SKM-1 (cell line): ENCODE measurements around the gene SMIM23.

ENCODE experiments used
- DNase-seq: peaks from one replicate; lab custom pipeline; 2025; ENCODE audit not compliant: unreplicated experiment; lab: John Stamatoyannopoulos, UW

Gene SMIM23

DNA sequence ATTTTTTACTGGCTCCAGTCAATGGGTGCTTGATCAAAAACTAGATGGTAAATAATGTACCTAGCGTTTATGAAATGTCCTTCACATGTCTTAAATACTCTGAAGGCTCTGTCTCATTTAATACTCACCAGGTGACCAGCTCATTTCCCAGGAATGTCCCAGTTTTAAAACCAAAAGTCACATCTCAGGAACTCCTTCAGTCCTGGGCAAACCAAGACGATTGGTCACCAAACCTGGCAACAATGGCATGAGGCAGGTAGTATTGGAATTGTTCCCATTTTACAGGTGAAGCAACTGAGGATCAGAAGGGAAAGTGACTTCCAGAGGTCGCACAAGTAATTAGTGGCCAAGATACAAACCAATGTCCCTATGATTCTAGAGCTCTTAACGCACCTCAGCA lies 27.7 kb downstream of the SMIM23 start:
- no peak for DNase-seq

DNA sequence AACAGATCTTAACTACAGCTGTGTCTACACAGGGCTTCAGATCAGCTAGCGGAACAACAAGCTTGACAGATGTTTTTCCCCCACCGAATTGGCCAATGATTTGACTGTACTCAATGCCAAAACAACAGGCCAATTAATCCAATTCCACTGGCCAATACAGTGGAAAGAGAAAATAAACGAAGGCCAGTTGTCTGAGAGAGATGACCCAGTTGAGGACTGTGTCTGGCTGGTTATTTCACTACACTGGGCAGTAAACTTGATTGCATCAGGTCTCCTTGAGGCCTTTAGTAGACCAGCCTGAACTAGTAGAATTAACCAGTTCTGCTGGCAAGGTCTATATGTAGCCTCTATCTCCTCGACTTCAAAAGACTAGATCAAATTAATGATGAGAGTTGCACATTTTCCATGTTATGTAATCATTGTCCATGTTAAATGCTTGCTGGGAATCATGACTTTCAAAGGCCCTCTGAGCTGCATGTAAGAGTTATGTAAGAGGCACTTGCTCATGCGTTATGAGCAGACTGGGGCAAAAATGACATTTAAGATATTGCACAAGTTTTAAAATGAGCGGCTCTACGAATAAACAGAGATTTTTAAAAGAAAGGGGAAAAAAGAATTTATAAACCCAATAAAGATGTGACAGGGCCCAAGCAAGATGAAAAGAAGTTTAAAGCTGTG lies 28.3 kb downstream of the SMIM23 start:
- no peak for DNase-seq

DNA sequence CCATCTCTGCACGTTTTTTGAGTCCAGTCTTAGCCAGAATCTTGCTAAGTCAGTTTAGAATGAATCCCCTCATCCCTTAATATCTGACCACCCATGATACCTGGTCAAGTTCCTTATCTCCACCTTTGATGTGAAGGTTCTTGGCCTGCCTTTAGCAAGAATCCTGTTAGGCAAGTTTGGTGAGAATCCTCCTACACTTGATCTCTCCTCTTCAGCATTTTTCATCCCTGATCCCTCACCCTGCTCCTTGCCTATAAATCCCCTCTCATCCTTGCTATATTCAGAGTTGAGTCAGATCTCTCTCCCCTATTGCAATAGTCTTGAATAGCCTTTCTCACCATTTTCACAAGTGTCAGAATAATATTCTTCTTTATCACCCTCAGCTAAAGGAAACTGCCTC lies 31.0 kb downstream of the SMIM23 start:
- DNase-seq: no peak

DNA sequence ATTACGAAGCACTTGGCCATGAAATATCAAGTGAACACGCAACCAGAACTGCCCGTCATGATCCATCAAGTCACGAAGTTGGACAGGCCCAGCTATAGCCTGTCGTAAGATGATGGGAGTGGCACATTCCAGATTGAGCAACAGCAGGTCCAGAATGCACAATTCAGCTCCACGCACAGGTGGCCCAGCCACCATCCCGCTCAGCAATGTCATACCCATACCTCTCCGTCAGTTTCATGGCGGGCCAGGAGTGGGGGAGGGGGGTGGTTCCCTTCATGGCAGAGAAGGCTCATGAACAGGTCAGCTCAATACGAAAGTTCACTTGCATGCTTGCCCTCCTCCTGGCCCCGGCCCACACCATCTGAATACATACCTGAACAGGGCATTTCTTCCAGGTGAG lies 34.9 kb downstream of the SMIM23 start:
- no peak for DNase-seq

DNA sequence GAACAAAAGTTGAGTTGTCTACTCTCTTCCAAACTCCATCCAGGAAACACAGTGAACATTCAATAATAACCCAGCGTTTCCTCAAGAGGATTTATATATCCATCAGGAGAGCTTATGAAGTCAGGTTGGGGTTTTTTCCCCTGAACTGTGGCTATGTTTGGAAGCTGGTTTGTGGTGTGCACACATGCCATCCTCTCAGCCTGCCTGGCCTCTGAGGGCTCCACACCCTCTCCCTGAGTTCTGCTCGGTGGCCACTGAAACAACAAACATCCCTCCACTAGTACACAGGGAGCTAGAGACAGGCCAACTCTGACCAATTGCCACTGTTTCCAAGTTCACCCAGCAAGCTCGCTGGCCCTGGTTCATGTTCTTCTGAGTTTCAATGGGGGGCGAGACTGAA lies 35.7 kb downstream of the SMIM23 start:
- no peak for DNase-seq

DNA sequence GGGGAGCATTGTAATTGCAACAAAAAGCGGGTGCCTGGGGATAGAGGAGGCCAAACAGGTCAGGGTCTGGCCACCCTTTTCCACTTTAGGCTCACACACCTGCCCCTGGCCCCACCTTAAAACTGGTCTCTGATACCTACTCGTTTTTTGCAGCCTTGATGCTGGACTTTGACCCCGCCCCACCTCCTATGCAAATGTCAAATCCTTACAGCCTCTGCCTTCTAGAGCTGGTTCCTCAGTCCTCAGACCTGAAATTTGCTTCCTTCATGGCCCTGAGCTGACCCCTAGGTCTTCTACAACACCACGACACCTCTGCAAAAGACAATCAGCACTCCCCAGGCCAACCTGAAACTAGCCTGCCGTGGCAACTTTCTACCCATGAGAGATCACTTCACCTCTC lies 37.7 kb downstream of the SMIM23 start:
- DNase-seq: no peak

DNA sequence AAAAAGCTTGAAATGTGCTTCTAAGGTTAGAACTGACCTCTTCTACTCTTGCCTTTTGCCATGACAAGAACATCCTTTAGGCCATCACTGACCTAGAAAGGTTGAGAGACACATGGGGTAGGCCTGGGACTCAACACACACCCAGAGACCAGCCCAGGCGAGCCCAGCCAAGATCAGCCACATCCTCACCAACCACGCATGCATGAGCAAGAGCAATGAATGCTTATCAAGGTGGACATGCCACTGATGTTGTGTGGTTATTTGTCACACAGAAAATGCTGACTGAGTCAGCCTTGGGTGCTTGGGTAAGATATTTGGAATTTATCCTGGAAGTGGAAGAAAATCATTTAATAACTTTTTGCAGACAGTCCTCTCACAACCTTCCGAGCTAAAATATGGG lies 39.4 kb downstream of the SMIM23 start:
- DNase-seq: no peak

DNA sequence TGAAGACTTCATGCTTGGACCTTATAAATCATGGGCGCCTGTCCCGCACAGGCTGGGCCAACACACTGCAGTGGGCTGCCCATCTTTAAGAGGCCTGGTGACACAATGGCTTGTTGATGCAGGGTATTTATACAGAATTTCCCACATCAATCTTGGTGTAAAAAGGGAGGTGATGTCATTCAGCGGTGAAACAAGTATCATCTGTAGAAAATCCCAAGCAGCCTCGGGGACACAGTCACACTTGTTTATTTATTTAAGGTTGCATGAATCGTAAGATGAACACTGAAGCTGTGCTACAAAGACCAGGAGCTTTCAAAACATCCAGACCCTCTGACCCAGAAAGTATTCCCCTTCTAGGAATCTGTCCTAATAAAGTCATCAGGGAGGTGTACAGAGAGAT lies 40.5 kb downstream of the SMIM23 start:
- no peak for DNase-seq

DNA sequence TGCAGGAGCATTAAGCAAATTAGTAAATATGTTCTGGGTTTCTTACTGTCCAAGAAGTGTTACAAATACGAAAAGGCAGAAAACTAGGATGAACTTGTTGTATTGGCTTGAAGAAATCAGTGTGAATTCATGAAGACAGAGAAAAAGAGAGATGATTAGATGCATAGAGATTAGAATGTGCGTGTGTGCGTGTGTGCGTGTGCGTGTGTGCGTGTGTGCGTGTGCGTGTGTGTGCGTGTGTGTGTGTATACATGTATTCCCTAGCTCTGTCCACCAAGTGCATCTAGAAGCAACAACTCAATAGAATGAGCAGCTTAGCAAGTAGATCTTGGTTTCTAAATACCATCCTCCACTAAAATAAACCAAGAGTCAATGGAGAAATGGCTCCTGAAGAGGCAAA lies 41.5 kb downstream of the SMIM23 start:
- no peak for DNase-seq

DNA sequence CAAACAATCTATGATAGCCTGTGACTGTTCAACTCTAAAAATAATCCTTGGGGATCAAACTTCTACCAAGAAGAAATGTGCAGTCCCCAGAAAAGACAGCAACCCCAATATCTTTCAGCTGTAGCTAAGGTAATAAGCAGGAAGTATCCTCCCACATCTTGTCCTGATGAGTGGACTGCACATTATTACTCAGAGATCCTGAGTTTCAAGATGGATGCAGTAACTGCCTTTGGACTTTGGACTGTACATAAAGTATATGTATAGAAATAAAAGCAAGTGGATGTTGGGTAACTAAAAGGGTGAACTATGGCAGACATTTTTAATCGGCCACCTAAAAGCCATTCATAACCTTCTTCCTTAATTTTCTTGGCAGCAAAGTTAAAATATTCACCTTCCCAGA lies 45.1 kb downstream of the SMIM23 start:
- DNase-seq: no peak

DNA sequence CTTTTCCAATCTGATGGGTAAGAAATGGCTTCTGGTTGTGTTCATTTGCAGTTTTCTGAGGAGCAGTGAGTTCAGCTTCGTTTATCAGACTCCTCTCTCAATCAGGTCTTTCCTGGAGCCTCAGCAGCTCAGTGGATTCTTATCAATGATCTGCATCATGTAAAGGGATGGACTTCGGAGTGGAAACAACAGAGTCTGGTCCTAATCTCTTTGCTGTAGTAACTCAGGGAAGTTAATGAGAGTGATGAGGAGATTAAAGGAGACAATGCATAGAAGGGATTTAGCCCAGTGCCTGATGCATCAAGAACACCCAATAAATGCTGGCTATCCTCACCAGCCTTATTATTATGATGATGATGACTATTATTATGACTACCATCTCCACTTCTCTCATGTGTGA lies 47.2 kb downstream of the SMIM23 start:
- DNase-seq: no peak

DNA sequence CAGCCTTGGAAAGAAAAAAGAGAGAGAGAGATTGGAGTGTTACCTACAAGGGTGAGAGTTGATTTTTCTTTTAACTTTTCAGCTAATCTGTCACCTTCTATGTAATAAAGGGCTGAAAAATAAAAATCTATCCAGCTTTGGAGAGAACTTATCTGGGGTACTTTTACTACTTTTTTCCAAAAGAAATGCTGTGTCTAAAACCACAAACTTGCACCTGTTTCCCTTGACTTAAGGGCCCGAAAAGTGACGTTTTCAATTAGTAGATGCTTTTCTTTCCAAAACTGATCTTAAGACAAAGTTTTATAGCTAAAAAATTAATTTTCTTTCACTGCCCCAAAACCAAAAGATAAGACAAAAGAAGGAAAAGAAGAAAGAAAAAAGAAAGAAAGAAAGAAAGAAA lies 48.8 kb downstream of the SMIM23 start:
- no peak for DNase-seq

DNA sequence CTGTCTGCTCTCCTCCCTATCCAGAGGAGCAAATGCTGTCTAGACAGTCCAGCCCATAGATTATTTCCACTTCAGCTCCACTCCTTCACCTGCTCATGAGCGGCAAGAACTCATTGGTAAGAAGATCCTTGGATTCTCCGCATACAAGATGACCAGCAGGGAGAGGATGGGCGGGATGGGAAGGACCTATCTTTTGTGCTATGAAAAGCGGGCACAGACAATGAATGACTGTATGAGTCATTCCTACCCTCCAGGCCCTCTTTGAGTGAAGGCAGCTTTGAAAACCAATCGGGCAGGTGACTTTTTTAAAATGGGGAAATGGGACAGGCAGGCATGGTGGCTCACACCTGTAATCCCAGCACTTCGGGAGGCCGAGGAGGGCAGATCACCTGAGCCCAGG lies 49.4 kb downstream of the SMIM23 start:
- DNase-seq: no peak

DNA sequence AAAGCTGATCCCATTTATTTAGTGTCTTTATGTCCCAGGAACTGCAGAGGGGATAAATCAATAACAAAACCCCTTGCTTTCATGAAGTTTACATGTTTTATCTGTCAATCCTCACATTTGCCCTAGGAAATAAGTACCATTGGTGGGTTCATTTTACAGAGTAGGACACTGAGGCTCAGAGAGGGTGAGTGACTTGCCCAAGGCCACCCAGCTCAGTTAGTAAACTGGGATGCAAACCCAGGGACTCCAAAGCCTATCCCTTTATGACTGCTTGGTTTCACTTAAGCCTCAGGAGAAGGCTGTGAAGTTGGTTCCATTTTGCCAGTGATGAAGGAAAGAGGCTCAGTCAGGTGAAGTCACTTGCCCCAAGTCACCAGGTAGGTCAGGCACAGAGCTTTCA lies 51.9 kb downstream of the SMIM23 start:
- no peak for DNase-seq

DNA sequence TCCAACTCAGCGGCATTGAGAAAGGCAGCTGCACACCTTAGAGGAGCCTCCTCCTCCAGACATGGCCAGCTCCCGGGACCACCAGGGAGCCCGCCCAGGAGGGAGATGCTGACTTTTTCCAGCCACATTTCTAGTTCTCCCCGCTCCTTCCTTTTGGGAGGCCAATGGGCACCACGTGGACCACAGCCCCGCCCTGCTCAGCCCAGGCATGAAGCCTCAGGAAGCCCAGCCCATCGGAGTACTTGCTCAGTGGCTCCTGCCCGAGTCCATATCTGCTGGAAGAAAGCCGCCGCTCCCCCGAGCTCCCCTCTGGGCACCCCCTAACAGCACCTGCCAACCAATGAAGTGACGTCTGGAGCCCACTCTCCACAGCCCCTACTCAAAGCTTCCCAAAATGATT lies 52.4 kb downstream of the SMIM23 start:
- no peak for DNase-seq

DNA sequence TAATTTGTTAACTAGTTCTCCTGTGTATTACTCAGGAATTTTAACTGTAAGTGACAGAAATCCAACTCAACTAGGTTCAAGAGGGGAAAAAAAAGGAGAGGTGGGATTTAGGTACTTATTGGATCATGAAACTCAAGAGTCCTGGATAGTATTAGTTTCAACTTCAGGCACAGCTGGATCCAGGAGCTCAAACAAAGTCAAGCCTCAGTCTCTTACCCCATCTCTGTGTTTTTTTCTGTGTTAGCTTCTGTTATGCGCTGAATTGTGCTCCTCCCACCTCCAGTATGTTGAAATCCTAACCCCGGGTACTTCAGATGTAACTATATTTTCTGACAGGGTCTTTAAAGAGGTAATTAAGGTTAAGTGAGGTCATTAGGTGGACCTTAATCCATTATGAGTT lies 53.5 kb downstream of the SMIM23 start:
- no peak for DNase-seq

DNA sequence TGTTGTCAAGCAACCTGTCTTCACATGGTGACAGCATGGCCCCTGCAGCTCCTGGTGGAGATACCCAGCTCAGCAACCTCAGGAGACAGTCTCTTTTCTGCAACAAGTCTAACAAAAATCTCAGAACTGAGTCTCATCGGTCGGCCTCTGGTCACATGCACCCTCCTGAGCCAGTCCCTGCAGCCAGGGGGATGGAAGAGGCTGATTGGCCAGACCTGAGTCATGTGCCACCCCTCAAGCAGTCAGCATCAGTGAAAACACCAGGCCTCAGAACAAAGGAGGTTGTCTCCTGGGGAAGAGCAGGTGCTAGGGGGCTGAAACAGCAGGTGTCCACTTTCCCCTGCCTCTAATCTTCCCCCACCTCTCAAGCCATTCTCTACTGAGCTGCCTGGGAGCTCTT lies 54.4 kb downstream of the SMIM23 start:
- DNase-seq: no peak
